Tibial nerve (tissue), 4 donors: Measurements from ENCODE around the gene BIVM. TPM values are rescaled to one million over a fixed set of nuclear protein-coding genes. Genes with fewer than 3 reads are reported as not detected.

Source experiments
- DNase-seq, 2 donors: peaks; one replicate each; pipeline ENCODE4 v3.0.0-alpha.2; 2019; ENCODE audit warnings: low spot score in 2 of 2
- H3K27ac ChIP-seq, 4 donors: fragments of 200-600 bp; sonication (generic) in 3 of 4; one replicate each; pipeline ENCODE4 v1.5.1; 2017 to 2019; ENCODE audit warnings: mild to moderate bottlenecking in 1 of 4
- H3K27me3 ChIP-seq, 2 donors: fragments of 200-600 bp; sonication (generic) in 1 of 2; one replicate each; pipeline versions ENCODE4 v1.5.1 to v1.6.0; 2017 to 2019
- H3K36me3 ChIP-seq, 3 donors: fragments of 200-600 bp; sonication (generic); one replicate each; pipeline ENCODE4 v1.5.1; 2018 to 2019
- H3K4me1 ChIP-seq, 4 donors: fragments of 200-600 bp; sonication (generic) in 3 of 4; one replicate each; pipeline ENCODE4 v1.5.1; 2017 to 2019
- H3K4me3 ChIP-seq, 4 donors: fragments of 200-600 bp; sonication (generic) in 3 of 4; one replicate each; pipeline ENCODE4 v1.5.1; 2017 to 2019; ENCODE audit warnings: mild to moderate bottlenecking in 1 of 4, moderate library complexity in 1 of 4
- H3K9me3 ChIP-seq, 4 donors: fragments of 200-600 bp; sonication (generic) in 3 of 4; one replicate each; pipeline ENCODE4 v1.5.1; 2017 to 2019
- CTCF ChIP-seq, 5 experiments: fragments of 200-600 bp in 3 of 5; fragments of 450-650 bp in 2 of 5; sonication (generic) in 3 of 5; IDR thresholded peaks; one replicate each; pipeline ENCODE4 v1.5.1; 2016 to 2019; ENCODE audit warnings: antibody characterized with exemption in 5 of 5, mild to moderate bottlenecking in 3 of 5, moderate library complexity in 2 of 5
- EP300 ChIP-seq, 2 donors: sonication (generic); formaldehyde crosslinking; IDR thresholded peaks; one replicate each; pipeline ENCODE4 v1.6.1; 2017; ENCODE audit warnings: antibody characterized with exemption in 2 of 2, mild to moderate bottlenecking in 1 of 2
- POLR2A ChIP-seq, 2 donors: fragments of 450-650 bp; IDR thresholded peaks; one replicate each; pipeline ENCODE4 v1.6.1; 2017; ENCODE audit warnings: antibody characterized with exemption in 2 of 2, mild to moderate bottlenecking in 2 of 2, moderate library complexity in 2 of 2
- WGBS, 2 donors: methylation state at CpG; one replicate each; pipeline ENCODE4 v1.1.5; 2018; 5-methylcytosine and 5-hydroxymethylcytosine counted together
- total RNA-seq, 4 donors: library from RNA; depleted of rRNA; stranded (reverse); fragments of >200 nt; gene quantifications; one replicate each; pipeline ENCODE4 v1.1.0, GENCODE V29; 2016

BIVM gene
- total RNA-seq, 4 donors from 2014 or later: 11.8 to 33.5 (median 19.1) TPM

- H3K27ac ChIP-seq: no peak overlapping the region
- no peaks in the 10 kb centered on the region for H3K4me1 ChIP-seq
- no peak for DNase-seq
- no peaks in the 10 kb centered on the region for H3K9me3 ChIP-seq
- 96 to 97% methylated on average over 8 of the region's 8 CpGs for WGBS, 2 donors
- no peaks in the 10 kb centered on the region for H3K27me3 ChIP-seq
- H3K4me3 ChIP-seq: no peak overlapping the region
- H3K36me3 ChIP-seq: peaks cover 0 to 89% (median 4%) of the 10 kb centered on the region in 3 donors
- TF ChIP-seq POLR2A (IDR thresholded peaks at IDR 0.05) (no peak), EP300 (IDR thresholded peaks at IDR 0.05) (no peak), CTCF (IDR thresholded peaks at IDR 0.05) (no peak)
Measured at GRCh38 chr13:102788683-102789082, 10.2 kb upstream of the BIVM start.

GRCh38 chr13:102792396-102792795, 6.5 kb upstream of the BIVM start:
- WGBS, 2 donors: 75 to 83% methylated on average over 1 of the region's 1 CpG
- TF ChIP-seq CTCF (IDR thresholded peaks at IDR 0.05) (no peak), EP300 (IDR thresholded peaks at IDR 0.05) (no peak), POLR2A (IDR thresholded peaks at IDR 0.05) (no peak)
- no peak for DNase-seq

GRCh38 chr13:102793611-102794355, 5.1 kb upstream of the BIVM start:
- peaks cover 0 to 10% (median 3%) of the 10 kb centered on the region in 4 donors for H3K4me1 ChIP-seq
- WGBS, 2 donors: 86 to 90% methylated on average over 9 of the region's 9 CpGs
- H3K27ac ChIP-seq: no peak overlapping the region
- H3K36me3 ChIP-seq: peaks cover 0 to 57% (median 1%) of the 10 kb centered on the region in 3 donors
- TF ChIP-seq POLR2A (IDR thresholded peaks at IDR 0.05) (no peak), EP300 (IDR thresholded peaks at IDR 0.05) (no peak), CTCF (IDR thresholded peaks at IDR 0.05) (no peak)
- no peaks in the 10 kb centered on the region for H3K27me3 ChIP-seq
- no peak for DNase-seq
- H3K9me3 ChIP-seq: no peaks in the 10 kb centered on the region
- no peak overlapping the region for H3K4me3 ChIP-seq

More at GRCh38 chr13:102792396-102792795, 6.5 kb upstream of the BIVM start:
- Histone ChIP-seq H3K4me1 (no peaks in the 10 kb centered on the region), H3K4me3 (no peak overlapping the region), H3K27me3 (no peaks in the 10 kb centered on the region), H3K9me3 (no peaks in the 10 kb centered on the region), H3K27ac (no peak overlapping the region), H3K36me3 (peaks cover 0 to 69% (median 4%) of the 10 kb centered on the region in 3 donors)

GRCh38 chr13:102799426-102800144, 666 bp downstream of the BIVM start:
- H3K4me1 ChIP-seq: peaks cover 0 to 31% (median 3%) of the 10 kb centered on the region in 4 donors
- H3K4me3 ChIP-seq: peak overlapping the region; percentile 57 to 98 (median 84)
- peak overlapping the region; percentile 6 to 88 (median 78) for H3K27ac ChIP-seq
- H3K9me3 ChIP-seq: no peaks in the 10 kb centered on the region
- H3K36me3 ChIP-seq: peaks cover 0 to 10% (median 0%) of the 10 kb centered on the region in 3 donors
- no peak for DNase-seq
- no peak for TF ChIP-seq POLR2A (IDR thresholded peaks at IDR 0.05)
- TF ChIP-seq EP300 (IDR thresholded peaks at IDR 0.05): no peak
- no peak for TF ChIP-seq CTCF (IDR thresholded peaks at IDR 0.05)
- no peaks in the 10 kb centered on the region for H3K27me3 ChIP-seq
- 1% methylated on average over 46 to 55 of the region's 69 CpGs for WGBS, 2 donors
